GM23248 (cell line): Measurements from ENCODE around the gene ONECUT1.

Source experiments
- EZH2 ChIP-seq: fragments of 200-600 bp; sonication (generic); IDR thresholded peaks from 2 replicates; pipeline ENCODE4 v1.6.1; 2018; ENCODE audit warnings: antibody characterized with exemption, mild to moderate bottlenecking; ENCODE audit not compliant: insufficient read depth, poor library complexity, severe bottlenecking
- EZH2phosphoT487 ChIP-seq: fragments of 200-600 bp; sonication (generic); IDR thresholded peaks from 2 replicates; pipeline ENCODE4 v1.6.1; 2018; ENCODE audit warnings: antibody characterized with exemption, moderate library complexity, mild to moderate bottlenecking, low read depth; ENCODE audit not compliant: insufficient read depth

DNA sequence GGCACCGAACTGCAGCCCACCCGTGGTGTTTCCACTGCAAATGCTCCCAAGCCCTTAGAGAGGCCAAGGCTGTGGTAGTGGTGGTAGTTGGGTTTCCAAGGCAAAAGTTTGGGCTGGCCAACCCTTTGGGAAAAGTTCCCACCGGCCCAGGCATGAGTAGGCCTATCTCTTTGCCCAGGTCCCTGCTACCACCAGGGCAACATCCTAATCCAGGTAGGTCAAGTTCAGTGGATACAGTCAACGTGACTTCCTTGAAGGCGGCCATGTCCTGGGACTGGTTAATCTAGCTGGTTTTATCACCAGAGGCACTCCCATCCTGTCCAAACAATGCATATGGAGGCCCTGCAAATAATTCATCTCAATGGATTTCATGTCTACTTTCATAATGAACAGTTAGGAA lies 1.6 kb upstream of the ONECUT1 start:
- TF ChIP-seq EZH2phosphoT487 (no peak), EZH2 (no peak)
